Heart right ventricle (tissue), 16 donors: ENCODE data around the gene AZU1. TPM values are rescaled to one million over a fixed set of nuclear protein-coding genes. Genes with fewer than 3 reads are reported as not detected.

Experiments used
- ATAC-seq, 8 donors: fragments of 200-7000 bp; cut with Tn5 transposase; one replicate each; pipeline ENCODE4 v1.9.1; 2020; ENCODE audit warnings: mild to moderate bottlenecking in 8 of 8, moderate library complexity in 8 of 8, moderate number of reproducible peaks in 1 of 8
- DNase-seq, 2 donors: peaks; one replicate each; pipeline ENCODE4 v3.0.0-alpha.2; 2020
- H3K27ac ChIP-seq, 10 donors: fragments of 200-600 bp; sonication (generic) in 2 of 10; one replicate each; pipeline versions ENCODE4 v1.5.0 to v1.8.0; 2020 to 2022; ENCODE audit warnings: mild to moderate bottlenecking in 3 of 10
- H3K27me3 ChIP-seq, 7 donors: fragments of 200-600 bp; one replicate each; pipeline ENCODE4 v1.8.0; 2021 to 2022; ENCODE audit warnings: mild to moderate bottlenecking in 2 of 7
- H3K36me3 ChIP-seq, 9 donors: fragments of 200-600 bp; sonication (generic) in 1 of 9; one replicate each; pipeline versions ENCODE4 v1.5.0 to v1.8.0; 2020 to 2022; ENCODE audit warnings: mild to moderate bottlenecking in 2 of 9
- H3K4me1 ChIP-seq, 9 donors: fragments of 200-600 bp; sonication (generic) in 1 of 9; one replicate each; pipeline versions ENCODE4 v1.5.0 to v1.8.0; 2020 to 2022; ENCODE audit warnings: mild to moderate bottlenecking in 4 of 9
- H3K4me3 ChIP-seq, 10 donors: fragments of 200-600 bp; sonication (generic) in 2 of 10; one replicate each; pipeline versions ENCODE4 v1.5.0 to v1.8.0; 2020 to 2022; ENCODE audit warnings: mild to moderate bottlenecking in 7 of 10, moderate library complexity in 2 of 10
- H3K9me3 ChIP-seq, 11 donors: fragments of 200-600 bp in 10 of 11; sonication (generic) in 2 of 11; one replicate each; pipeline versions ENCODE4 v1.5.0 to v1.8.0; 2013 to 2022; ENCODE audit warnings: mild to moderate bottlenecking in 2 of 11, control low read depth in 1 of 11, moderate library complexity in 1 of 11
- WGBS, 2 donors: extraction: QIAGEN DNeasy Blood & Tissue Kit; methylation state at CpG; one replicate each; pipeline ENCODE4 v1.1.7; 2013; ENCODE audit warnings: inconsistent platforms in 1 of 2; 5-methylcytosine and 5-hydroxymethylcytosine counted together
- intact Hi-C, 10 donors: fragments of 100-400 bp; cut with DNase I; formaldehyde crosslinking; loops; one replicate each; pipeline versions ENCODE4 v1.11.1 to v1.14.2; 2022
- polyA plus RNA-seq, 2 donors: library from polyadenylated mRNA; stranded (reverse); fragments of 200-250 nt; gene quantifications; one replicate each; pipeline ENCODE4 v1.2.3, GENCODE V29; 2013
- total RNA-seq, 10 donors: library from RNA; stranded (reverse); fragmentation: NEBNext Ultra II Directional in 3 of 10; extraction: Animal tissue kit (Norgen Biotek cat#: 25700) in 3 of 10; gene quantifications; one replicate each; pipeline versions ENCODE4 v1.2.1 to v1.2.4, GENCODE V29; 2021 to 2023
- TF ChIP-seq, protein P1 (sequence below), 9 donors: fragments of 200-600 bp; sonication (generic) in 2 of 9; IDR thresholded peaks; one replicate each; pipeline versions ENCODE4 v1.5.0 to v1.8.0; 2021 to 2022; ENCODE audit warnings: antibody characterized with exemption in 9 of 9, mild to moderate bottlenecking in 5 of 9, moderate library complexity in 1 of 9
- donor health status: Arrhythmogenic right ventricular cardiomyopathy.
- donor health status: ischemic (EF 13 %, LVEDD 7.1; RV severe dilation, severe dysfunction).
- donor health status: healthy with polysubstance abuse.
- donor health status: DM: no; HTN: yes; CAD: no.
- donor health status: DM: no; HTN: no; CAD: no.
- donor health status: ischemic (EF 25% LVEDD 6.9; RV normal size, moderate dysfunction).
- donor health status: ischemic (EF 25% LVEDD 5.7; RV mildly dilated, moderate dysfunction).
- donor health status: healthy.
- donor health status: DM: yes; HTN: yes; CAD: no.
- donor health status: Ischemic cardiomyopathy.
- donor health status: ischemic (EF 35%, LVEDD 5.7; RV mildly dilated, moderate dysfunction).
- donor health status: nonischemic (EF 11% LVEDD 7.7; RV severe dilation, severe dysfunction).
- donor health status: DM: yes; HTN: yes; CAD: no.
- donor health status: PGD.
- donor health status: ischemic (EF 29% LVEDD 5.4; RV normal size, mild dysfunction).
- donor health status: nonischemic (EF 23%, LVEDD 6.1; RV moderate dilation, normal function).

The AZU1 gene
- total and polyA plus RNA-seq, 12 donors: 0.06 to 1.7 TPM; not detected in 10

DNA sequence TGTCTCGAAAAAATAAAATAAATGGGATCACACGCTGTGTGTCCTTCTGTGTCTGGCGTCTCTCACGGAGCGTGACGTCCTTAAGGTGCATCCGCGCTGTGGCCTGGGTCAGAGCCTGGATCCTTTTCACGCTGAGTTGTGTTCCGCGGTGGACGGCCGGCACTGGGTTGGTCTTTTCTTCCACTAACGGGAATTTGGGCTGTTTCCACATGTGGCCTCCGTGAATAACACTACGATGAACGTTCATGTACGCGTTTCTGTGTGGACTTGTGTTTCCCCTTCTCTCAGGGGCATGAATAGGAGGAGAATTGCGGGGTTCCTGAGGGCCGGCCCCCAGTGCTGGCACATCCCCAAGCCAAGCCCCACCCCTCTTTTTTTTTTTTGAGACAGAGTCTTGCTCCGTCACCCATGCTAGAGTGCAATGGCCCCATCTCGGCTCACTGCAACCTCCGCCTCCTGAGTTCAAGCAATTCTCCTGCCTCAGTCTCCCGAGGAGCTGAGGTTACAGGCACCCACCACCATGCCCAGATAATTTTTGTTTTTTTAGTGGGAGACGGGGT is 36.5 kb upstream of the AZU1 start:
- no peaks in the 10 kb centered on the region for H3K27me3 ChIP-seq
- DNase-seq (no peak), ATAC-seq (no peak)
- intact Hi-C loops: loop anchor here in 1 of 10 donors (10.0 kb wide), 1 partner anchor 64 kb away; the partner anchor contains the start of genes CFD and ELANE
- H3K9me3 ChIP-seq: no peaks in the 10 kb centered on the region
- H3K36me3 ChIP-seq: no peaks in the 10 kb centered on the region
- TF ChIP-seq, protein P1, sequence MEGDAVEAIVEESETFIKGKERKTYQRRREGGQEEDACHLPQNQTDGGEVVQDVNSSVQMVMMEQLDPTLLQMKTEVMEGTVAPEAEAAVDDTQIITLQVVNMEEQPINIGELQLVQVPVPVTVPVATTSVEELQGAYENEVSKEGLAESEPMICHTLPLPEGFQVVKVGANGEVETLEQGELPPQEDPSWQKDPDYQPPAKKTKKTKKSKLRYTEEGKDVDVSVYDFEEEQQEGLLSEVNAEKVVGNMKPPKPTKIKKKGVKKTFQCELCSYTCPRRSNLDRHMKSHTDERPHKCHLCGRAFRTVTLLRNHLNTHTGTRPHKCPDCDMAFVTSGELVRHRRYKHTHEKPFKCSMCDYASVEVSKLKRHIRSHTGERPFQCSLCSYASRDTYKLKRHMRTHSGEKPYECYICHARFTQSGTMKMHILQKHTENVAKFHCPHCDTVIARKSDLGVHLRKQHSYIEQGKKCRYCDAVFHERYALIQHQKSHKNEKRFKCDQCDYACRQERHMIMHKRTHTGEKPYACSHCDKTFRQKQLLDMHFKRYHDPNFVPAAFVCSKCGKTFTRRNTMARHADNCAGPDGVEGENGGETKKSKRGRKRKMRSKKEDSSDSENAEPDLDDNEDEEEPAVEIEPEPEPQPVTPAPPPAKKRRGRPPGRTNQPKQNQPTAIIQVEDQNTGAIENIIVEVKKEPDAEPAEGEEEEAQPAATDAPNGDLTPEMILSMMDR (IDR thresholded peaks at IDR 0.05): no peak
- peak overlapping the region in 9 of 10 donors; percentile 67 to 88 (median 81) for H3K27ac ChIP-seq
- peaks cover 5 to 66% (median 51%) of the 10 kb centered on the region in 9 donors for H3K4me1 ChIP-seq
- H3K4me3 ChIP-seq: no peak overlapping the region
- WGBS, 2 donors: 76 to 87% methylated on average over 26 of the region's 26 CpGs

DNA sequence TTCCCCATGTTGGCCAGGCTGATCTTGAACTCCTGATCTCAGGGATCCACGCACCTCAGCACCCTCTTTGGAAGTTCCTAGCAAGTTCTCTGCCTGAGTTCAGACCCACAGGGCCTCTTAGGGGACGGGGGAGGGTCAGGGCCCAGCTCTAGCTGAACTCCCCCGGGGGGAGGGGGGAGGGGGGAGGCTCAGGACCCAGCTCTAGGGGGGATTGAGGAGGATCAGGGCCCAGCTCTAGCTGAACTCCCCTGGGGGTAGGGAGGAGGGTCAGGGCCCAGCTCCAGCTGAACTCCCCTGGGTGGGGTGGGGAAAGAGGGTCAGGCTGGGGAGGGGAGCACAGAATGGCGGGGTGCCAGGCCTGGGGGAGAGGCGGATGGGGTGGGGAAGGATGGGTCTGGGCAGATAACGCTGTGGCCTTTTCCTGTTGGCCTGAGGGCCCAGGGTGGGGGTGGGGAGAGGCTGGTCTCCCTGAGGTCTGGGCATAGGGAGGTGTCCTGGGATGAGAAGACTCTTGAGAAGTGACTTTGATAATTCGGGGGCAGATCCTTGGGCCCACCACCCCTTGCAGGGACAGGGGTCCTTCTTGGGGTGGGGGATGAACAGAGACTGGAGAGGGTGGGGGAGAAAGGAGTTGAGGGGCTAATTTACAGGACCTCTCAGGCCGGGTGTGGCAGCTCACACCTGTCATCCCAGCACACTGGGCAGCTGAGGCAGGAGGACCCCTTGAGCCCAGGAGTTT is 35.9 kb upstream of the AZU1 start:
- H3K9me3 ChIP-seq: no peaks in the 10 kb centered on the region
- ATAC-seq: peak in 3 of 8 donors; percentile 12 to 19 (median 14)
- no peak overlapping the region for H3K4me3 ChIP-seq
- peak in 1 of 2 donors; percentile 64 for DNase-seq
- peak overlapping the region in 9 of 10 donors; percentile 56 to 88 (median 79) for H3K27ac ChIP-seq
- peaks cover 5 to 70% (median 56%) of the 10 kb centered on the region in 9 donors for H3K4me1 ChIP-seq
- H3K27me3 ChIP-seq: no peaks in the 10 kb centered on the region
- H3K36me3 ChIP-seq: no peaks in the 10 kb centered on the region
- TF ChIP-seq, protein P1 (IDR thresholded peaks at IDR 0.05): no peak
- intact Hi-C loops: loop anchor here in 1 of 10 donors (10.0 kb wide), 1 partner anchor 63 kb away; the partner anchor contains the start of genes CFD and ELANE
- WGBS, 2 donors: 50% methylated on average over 8 of the region's 8 CpGs

DNA sequence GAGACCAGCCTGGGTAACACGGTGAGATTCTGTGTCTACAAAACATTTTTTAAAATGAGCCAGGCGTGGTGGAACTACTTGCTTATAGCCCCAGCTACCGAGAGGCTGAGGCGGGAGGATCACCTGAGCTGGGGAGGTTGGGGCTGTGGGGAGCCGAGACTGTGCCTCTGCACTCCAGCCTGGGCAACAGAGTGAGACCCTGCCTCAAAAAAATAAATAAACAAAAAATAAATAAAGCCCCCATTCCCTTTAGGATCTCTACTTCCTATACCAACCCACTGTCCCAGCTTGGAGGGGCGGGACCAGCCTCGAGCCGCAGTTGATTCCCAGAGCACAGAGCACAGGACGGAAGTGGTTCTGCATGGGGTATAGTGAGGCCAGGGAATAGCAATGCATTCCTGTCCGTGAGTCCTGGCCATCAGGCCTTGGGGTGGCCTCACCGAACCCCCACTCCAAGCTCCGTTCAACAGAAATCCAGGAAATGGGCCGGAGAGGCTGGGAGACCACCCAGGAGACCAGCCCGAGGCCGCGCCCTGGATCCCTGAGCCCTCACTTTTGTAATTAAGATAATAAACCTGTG is 35.2 kb upstream of the AZU1 start:
- TF ChIP-seq, protein P1 (IDR thresholded peaks at IDR 0.05): no peak
- Histone ChIP-seq H3K27me3 (no peaks in the 10 kb centered on the region), H3K36me3 (no peaks in the 10 kb centered on the region), H3K4me3 (no peak overlapping the region), H3K4me1 (peaks cover 5 to 64% (median 54%) of the 10 kb centered on the region in 9 donors), H3K9me3 (no peaks in the 10 kb centered on the region), H3K27ac (peak overlapping the region in 9 of 10 donors; percentile 56 to 88 (median 79))
- intact Hi-C loops: loop anchor here in 1 of 10 donors (10.0 kb wide), 1 partner anchor 62 kb away; the partner anchor contains the start of genes CFD and ELANE
- no peak for ATAC-seq
- peak in 1 of 2 donors; percentile 17 for DNase-seq
- WGBS, 2 donors: 59 to 63% methylated on average over 16 of the region's 16 CpGs

DNA sequence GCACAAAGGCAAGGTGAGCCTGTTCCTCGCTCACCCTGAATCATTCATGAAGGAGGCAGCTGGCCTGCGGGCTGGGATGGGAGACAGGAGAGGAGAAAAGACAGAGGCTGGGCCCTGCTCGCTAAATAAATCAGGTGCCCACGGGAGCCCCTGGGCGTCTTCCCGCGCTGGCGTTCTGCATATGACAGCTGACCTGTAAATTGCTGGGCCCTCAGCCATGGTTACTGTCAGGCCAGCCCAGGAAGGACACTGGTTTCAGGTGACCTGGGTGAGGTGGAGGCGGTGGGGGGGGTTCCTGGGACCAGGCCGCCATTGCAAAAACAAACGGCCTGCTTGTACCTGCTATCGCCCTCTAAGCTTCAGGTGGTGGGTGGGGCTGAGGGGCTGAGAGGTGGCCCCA is 33.8 kb upstream of the AZU1 start:
- Histone ChIP-seq H3K4me1 (peaks cover 5 to 56% (median 45%) of the 10 kb centered on the region in 9 donors), H3K27me3 (no peaks in the 10 kb centered on the region), H3K4me3 (no peak overlapping the region), H3K27ac (no peak overlapping the region), H3K36me3 (peaks cover 0 to 7% (median 0%) of the 10 kb centered on the region in 9 donors), H3K9me3 (no peaks in the 10 kb centered on the region)
- WGBS, 2 donors: 93 to 94% methylated on average over 12 of the region's 12 CpGs
- TF ChIP-seq, protein P1 (IDR thresholded peaks at IDR 0.05): no peak
- ATAC-seq: no peak
- intact Hi-C loops: loop anchor here in 1 of 10 donors (10.0 kb wide), 1 partner anchor 61 kb away; the partner anchor contains the start of genes CFD and ELANE
- no peak for DNase-seq
